GM18907 (cell line): ENCODE results near the gene MED13L.

Experiments used
- ATAC-seq: cut with Tn5 transposase; IDR thresholded peaks from one replicate; pipeline ENCODE4 v1.9.1; 2021; ENCODE audit warnings: mild to moderate bottlenecking, moderate library complexity; ENCODE audit not compliant: unreplicated experiment

MED13L gene

DNA sequence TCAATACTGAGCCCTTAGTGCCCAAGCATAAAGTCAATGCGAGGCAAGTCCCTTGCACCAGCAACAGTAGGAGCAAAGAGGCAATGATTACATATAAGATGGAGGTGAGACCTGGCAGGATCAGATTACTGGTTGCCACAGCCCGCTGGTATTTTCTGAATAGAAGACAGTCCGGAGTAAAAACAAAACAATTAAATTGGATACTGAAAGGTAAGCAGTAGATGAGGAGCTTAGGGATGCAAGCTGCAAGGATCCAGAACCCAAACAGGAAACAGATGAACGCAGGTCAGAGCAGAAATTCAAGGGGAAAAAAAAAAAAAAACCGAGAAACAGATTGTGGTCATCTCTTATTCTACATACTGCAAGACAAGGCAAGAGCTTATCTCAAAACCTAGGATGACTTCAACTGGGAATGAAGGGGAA is 119.6 kb downstream of the MED13L start:
- no peak for ATAC-seq

DNA sequence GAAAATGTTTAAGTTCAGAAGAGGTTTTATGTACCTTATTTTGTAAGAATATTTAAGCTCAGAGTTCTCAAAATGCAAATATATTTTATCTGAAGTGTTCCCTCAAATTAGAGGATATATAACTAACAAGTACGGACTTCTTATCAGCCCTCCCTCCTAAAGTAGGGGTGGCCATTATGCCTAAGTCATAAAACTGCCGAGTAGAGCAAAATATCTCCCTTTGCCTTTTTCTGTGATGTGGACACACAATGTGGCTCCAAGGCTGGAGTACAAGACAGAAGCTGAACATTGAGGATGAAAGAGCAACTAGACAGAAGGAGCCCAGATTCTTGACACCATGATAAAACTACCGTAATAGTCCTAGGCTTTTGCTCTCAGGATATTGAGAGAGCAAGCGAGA is 120.9 kb downstream of the MED13L start:
- ATAC-seq: no peak

DNA sequence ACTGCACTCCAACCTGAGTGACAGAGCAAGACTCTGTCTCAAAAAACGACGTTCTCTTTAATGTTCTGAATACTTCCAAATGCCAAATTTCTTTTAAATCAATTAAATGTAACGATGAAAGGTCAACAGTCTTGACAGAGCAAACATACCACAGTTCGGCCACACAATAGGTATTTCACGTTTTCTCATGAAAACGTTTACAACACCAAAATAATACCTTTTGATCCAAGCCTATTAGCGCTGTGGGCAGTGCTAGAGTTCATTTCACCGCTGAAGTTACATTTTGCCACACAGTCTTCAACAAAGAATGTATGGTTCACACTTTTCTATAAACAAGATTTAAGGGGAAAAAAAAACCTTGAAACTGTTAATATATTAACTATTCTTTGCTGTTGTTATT is 122.1 kb downstream of the MED13L start:
- no peak for ATAC-seq

DNA sequence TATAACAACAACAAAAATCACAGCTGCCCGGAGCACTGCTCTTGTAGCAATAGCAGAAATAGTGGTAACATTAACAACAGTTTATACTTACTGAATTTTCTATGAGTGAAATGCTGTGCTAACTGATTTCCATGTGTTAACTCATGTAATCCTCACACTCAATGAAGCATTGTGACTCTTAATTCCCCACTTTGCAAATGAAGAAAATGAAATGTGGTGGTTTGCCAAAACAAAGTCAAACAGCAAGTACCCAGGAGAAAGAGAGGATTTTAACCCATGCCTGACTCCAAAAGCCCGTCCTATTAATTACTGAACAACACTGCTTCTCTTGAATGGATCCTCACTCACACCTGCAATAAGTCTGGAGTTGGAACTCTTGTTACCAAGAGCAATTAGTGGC is 123.5 kb downstream of the MED13L start:
- no peak for ATAC-seq

DNA sequence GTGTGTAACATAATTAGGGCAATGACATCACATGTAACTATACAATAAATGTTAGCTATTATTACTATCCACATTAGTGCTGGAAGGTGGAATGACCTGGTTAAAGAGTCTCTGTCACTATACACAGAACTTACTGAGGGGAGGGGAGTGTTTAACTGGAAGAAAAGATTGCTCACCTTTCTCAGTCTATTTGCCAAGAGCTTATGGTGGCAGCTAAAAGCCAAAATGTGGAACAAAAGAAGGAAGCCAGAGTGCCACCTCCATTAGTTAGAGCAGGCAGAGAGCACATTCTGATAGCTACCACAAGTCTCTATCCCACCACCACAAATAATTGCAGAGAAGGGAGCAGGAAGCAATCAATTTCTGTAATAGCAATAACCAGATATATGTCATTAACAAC is 124.4 kb downstream of the MED13L start:
- no peak for ATAC-seq

DNA sequence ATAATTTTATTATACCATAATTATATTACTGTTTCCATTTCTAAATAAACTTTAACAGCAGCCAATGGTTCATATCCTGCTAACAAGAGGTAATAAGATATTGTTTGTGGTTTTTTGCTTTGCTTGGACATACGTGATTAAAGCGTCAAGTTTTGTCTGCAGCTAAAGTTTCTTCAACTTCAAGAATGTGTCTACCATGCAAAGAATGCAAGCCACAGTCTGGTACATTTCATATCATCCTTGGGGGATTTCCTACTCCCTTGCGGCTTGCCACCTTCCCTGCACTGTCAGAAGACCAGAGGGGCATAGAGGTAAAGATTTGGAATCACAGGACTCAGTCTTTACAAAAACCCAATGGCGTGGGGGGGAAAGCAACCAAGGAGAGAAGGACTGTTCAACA is 125.2 kb downstream of the MED13L start:
- ATAC-seq: no peak

DNA sequence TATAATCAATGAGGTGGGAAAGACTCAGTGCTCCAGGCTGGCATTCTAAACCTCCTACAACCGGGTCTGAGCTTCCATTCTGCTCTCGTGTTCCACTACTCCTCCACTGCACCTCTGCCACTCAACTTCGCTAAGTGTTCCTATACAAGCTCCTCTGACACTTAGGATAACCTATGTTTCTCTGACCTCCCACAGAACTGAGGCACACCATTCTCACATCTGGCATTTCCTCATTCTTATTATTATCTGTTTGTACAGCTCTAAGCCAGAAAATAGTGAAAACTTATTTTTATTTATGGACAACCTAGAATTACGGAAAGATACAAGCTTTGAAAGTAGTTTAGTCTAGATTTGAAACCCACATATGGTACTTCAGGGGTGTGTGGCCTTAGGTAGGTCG is 127.0 kb downstream of the MED13L start:
- no peak for ATAC-seq

DNA sequence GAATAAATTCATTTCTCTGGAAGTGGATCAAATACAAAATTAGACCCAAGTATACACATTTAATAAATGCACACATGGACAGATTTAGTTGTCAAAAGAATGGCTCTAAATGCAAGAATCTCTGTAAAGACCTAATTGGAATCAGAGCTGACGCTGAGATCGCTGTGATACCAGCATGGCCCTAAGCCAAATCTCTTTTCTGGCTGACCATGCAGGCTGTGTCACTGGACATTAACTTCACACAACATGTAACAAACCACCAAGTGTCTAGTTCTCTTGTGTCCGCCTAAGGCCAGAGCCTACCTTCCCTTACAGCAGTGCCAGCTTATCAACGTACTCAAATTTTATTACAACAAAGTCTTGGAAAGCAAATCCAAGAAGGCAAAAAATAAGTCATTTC is 127.5 kb downstream of the MED13L start:
- no peak for ATAC-seq

DNA sequence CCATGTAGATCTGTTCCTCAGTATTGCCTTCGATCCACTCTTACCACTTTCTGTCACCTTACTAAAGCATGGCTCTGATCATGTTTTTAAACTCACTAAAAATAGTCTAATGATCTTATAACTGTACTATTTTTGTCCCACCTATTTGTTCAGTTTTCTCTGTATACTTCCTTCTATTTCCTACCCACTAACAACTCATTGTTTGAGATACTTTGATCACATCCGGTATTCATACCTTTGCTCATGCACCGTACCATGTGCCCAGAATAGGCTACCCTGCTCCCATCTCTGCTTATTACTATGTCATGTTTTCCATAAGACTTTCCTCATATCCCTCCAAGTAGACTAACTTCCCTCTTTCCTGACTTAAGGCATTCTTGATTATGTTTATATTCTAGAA is 128.6 kb downstream of the MED13L start:
- ATAC-seq: no peak

DNA sequence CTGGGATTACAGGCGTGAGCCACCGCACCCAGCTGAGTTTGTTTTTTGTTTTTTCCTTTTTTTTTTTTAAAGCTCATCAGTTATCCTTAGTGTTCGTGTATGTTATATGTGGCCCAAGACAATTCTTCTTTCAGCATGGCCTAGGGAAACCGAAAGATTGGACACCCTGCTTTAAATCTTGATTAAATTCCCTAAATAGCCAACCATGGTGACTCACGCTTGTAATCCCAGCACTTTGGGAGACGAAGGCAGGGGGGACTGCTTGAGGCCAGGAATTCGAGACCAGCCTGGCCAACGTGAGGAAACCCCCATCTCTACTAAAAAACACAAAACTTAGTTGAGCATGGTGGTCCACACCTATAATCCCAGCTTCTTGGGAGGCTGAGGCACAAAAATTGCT is 131.1 kb downstream of the MED13L start:
- ATAC-seq: no peak

DNA sequence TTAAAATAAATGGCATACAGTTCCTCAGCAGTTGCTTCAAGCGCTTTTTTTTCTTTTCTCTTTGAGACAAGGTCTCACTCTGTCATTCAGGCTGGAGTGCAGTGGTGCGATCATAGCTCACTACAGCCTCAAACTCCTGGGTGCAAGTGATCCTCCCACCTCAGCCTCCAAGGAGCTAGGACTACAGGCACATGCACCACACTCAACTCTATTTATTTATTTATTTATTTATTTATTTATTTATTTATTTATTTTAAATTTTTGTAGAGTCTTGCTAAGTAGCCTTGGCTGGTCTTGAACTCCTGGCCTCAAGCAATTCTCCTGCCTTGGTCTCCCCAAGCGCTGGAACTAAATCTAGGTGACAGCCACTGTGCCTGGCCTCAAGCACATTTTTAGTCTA is 132.0 kb downstream of the MED13L start:
- ATAC-seq: no peak

DNA sequence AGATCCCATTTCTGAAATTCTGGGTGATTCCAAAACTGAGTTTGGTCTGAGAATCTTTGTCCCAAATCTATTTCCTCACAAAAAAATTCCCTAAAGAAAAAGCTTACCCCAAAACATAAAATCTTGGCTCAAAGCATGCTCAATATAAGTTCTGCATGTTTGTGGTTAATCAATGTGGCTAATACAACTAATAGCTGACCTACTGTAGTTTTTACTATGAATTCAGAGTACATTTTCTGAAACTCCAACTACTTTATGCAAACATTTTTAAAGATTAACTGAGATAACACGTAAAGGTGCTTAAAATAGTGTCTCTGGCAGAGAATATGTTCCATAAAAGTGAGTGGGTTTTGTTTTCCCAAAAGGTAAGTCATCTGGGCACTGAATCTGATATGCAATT is 133.1 kb downstream of the MED13L start:
- ATAC-seq: peak; percentile 48

DNA sequence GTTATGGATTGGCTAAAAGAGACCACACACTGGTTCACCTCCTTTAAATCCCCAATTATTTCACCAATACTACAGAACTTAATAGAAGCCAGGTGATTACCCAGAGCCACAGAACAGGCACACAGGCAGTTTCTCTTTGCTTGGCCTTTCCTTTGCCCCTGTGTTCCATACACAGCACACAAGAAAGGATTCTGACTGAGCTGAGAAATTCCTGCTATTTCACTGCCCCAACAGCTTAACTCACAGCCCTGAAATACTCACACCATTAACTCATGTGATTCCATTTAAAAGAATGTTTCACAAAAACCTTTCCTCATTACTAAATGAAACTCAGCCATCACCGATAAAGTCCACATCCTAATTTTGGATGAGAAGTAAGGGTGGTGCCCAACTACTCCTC is 133.6 kb downstream of the MED13L start:
- peak; percentile 18 for ATAC-seq

DNA sequence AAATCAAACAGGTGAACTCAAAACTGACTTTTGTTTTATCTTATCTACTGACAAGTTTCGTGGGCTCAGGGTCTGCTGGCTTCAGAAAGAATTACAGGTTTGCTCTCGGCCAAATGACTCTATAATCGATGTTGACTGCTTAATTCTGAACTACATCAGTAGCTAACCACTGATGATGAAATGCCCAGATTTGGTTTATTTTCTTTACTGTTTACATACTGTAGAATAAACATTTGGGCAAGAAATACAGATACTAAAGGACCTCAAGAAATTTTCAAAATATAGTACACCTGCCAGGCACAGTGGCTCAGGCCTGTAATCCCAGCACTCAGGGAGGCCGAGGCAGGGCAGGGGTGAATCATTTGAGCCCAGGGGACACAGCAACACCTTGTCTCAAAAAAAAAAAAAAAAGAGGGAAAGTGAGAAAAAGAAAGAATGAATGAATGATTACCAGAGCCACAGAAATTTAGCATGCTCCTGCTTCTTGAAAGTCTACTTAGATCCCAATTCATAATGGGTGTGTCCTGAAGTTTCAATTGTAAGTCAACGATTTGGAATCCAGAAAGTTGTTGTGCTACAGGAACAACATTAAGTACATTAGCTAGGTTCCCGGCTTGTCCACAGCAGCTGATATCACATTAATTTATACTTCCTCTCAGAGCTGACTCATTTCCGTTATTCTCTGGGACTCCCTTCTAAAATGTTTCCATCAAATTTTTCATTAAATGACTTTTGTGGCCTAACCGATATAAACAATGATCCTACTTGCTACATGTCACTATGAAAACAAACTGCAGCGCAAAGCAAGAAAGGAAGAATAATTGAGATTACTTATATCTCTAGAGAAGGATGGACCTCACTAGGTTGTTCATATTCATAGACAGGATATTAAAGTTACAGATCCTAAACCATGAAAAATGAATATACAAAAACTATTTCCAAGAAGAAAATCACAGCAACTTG is 134.3 kb downstream of the MED13L start:
- peak; percentile 49 for ATAC-seq

DNA sequence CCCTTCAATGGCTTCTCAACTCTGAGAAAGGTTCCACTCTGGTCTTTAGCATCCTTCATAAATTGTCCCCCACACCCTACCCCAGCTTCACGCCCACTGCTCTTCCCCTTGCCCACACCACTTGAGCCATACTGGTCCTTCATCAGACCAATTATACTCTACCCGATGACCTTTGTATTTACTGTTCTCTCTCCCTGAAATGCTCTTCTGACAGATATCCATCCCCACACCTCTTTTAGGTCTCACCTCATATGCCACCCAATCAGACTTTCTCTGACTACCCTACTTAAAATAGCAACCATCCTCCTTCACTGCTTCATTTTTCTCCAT is 135.7 kb downstream of the MED13L start:
- ATAC-seq: no peak

DNA sequence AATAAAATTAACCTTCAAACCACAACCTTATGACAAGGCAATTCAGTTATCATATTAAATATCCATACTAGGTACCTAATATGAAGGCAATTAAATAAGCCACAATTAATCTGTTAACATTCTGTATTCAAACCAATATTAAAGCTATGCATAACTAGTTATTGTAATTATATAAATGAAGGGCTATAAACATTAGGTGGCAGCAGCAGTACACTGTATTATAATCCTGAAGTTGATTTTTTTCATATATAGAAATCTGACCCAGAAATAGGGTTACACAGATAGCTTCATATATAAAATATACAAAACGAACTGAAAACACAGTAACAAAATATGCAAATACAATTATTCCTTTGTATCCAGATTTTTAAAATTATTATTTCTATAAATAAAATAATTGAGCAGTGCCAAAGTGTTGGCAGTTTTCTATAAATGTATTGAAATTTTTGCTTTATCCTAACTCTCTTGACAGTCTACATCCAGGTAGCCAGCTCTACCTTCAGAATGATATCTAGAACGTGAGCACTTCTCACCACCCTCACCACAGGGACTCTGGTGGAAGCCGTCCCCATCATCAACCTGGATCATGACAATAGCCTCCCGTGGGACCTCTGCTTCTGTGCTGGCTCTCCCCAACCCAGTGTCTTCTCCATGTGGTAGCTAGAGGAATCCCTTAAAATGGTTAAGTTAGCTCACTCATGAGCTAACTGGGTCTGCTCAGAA is 136.2 kb downstream of the MED13L start:
- ATAC-seq: no peak

DNA sequence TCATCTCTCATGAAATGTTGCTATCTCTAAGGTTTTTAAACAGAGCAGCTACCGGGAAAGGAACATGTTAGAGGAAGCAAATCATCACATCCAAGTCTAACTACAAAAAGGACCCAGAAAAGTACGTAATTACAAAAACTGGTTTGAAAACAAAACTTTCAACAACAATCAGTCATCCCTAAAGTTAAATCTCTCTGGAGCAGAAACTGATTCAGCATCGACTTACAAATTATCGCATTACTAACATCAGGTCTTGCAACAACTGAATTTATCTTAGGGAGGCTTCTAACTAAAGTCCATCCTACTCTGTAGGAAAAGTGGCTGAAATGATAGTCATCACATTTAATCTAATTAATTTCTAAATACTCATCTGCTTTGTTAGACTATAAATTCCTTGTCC is 137.0 kb downstream of the MED13L start:
- no peak for ATAC-seq

DNA sequence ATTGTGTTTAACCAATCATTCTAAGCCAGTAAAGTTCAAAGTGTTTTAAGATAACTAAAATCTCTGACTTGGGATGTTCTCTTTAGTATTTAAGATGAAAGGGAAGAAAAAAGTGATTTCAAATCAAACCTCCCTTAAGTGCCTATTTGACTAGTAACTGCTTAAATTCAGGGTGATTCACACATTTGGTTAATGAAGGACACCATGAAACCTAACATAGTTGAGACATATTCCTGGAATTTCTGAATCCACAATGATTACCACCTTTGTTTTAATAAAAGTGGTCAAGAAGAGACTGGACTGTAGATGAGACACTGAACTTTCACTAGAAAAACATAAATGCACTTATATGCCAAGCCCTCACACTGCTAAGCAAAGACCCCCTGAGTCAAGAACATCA is 138.7 kb downstream of the MED13L start:
- ATAC-seq: no peak

DNA sequence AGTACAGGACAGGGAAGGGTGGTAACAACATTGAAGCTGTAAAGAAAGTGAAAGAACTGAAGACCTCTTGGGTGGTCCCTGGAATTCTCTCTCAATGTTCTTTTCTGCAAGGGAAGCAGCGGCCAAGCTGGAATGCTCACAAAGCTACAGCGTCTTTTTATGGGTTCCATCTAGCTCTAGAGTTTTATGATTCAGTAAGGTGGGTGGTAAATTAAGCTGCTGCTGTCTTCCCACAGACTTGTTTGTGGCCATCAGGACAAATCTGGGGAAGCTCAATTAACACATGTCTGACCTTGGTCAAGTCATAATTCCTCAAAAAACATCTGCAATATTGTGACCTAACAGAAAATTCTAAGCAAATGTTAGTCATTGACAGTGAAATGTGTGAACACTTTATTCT is 139.1 kb downstream of the MED13L start:
- ATAC-seq: no peak

DNA sequence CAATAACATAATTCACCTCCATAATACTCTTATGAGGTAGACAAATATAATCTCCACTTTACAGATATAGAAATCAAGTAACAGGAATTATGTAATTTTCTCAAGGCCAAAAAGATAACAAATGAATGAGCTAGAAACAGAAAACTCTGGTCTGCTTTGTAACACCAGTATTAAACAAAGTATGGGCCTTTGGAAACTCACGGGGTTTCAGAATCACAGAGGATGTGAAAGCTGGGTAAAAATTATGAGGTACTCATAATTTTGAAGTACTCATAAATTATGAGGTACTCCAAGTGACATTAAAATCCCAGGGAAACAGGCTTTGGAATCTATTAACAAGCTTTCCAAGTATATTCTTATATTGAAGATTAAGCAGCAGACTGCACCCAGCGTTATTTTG is 140.2 kb downstream of the MED13L start:
- ATAC-seq: no peak

DNA sequence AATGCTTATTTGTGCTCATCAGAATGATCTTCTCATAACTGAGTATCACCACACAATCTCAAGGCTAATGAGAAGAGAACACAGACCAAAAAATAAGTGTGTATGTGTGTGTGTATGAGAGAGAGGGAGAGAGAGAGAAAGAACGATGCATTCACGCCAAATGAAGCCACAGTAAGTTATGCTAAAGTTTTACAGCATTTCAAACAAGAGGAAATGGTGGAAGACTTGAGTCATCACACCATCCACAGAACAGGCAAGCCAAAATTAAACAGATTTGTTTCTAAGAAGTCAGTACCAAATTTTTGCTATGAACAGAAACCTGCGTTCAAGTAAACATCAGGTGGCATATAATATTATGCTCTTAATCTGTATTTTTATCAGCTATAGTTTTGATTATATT is 141.2 kb downstream of the MED13L start:
- ATAC-seq: no peak

DNA sequence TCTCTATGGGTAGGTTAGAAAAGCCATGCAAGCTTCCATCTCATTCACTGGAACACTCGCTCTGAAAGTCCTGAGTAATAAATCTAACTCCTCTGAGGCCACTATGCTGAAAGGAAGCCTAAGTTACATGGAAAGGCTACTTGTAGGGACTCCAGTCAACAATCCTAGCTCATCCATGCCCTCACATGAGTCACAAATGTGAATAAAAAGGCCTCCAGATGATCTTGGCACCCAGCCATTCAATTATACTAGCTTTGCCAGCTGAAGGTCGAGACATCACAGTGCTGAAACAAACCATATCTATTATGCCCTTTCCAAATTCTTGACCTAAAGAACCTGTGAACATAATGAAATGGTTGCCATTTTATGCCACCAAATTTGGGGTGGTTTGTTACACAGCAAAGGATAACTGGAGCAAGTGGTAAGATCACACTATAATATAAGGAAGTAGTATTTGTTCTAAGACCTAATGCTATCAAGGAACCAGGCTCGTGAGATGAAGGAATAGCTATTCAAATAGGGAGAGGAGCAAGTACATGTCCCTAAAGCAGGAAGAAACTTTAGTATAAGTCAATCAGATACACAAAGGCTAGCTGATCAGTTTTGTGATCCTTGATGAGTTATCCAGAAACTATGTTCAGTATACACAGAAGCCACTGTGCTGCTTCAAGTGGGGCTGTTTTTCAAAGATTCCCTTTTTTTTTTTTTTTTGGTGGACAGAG is 142.1 kb downstream of the MED13L start:
- ATAC-seq: no peak
